OCI-LY3 (cell line): ENCODE data around the gene BACE1-AS.
"Not testable (repeated sequence)": the region's sequence is repeated elsewhere in the genome, so short reads cannot be mapped to it uniquely, and the experiment has no call there.

Experiments used
- H2AFZ ChIP-seq: fragments of 200-600, 300-600 bp; shearing (Covaris generic); 2 replicates; pipeline ENCODE4 v1.6.0; 2014; ENCODE audit warnings: antibody characterized with exemption, low read depth, low read length
- H3K27ac ChIP-seq: fragments of 200-600, 300-600 bp; sonication (generic); 2 replicates; pipeline ENCODE4 v1.5.1; 2014; ENCODE audit warnings: mild to moderate bottlenecking, low read length, moderate library complexity, mixed read lengths
- H3K27me3 ChIP-seq: fragments of 200-600, 300-600 bp; sonication (generic); 2 replicates; pipeline ENCODE4 v1.6.1; 2014; ENCODE audit warnings: low read depth, low read length, mixed read lengths
- H3K36me3 ChIP-seq: fragments of 200-600, 300-600 bp; sonication (generic); replicated peaks from 2 replicates; pipeline ENCODE3; 2014; ENCODE audit warnings: low read depth, low read length, mixed read lengths
- H3K4me1 ChIP-seq: fragments of 300-600, 200-600 bp; sonication (generic); 2 replicates; pipeline ENCODE4 v1.6.1; 2014; ENCODE audit warnings: low read length, mixed read lengths
- H3K4me2 ChIP-seq: fragments of 200-600, 300-600 bp; sonication (generic); 2 replicates; pipeline ENCODE4 v1.6.1; 2014; ENCODE audit warnings: low read length, mixed read lengths
- H3K4me3 ChIP-seq: fragments of 300-600, 200-600 bp; sonication (generic); 2 replicates; pipeline ENCODE4 v1.5.1; 2014; ENCODE audit warnings: antibody characterized with exemption, mild to moderate bottlenecking, low read length, moderate library complexity
- H3K79me2 ChIP-seq: fragments of 300-600, 200-600 bp; shearing (Covaris generic); 2 replicates; pipeline ENCODE4 v1.6.1; 2014; ENCODE audit warnings: mild to moderate bottlenecking, low read length, mixed read lengths
- H3K9ac ChIP-seq: fragments of 300-600, 200-600 bp; shearing (Covaris generic); 2 replicates; pipeline ENCODE4 v1.6.0; 2014; ENCODE audit warnings: mild to moderate bottlenecking, low read length, moderate library complexity
- H3K9me3 ChIP-seq: fragments of 200-600, 300-600 bp; shearing (Covaris generic); 2 replicates; pipeline ENCODE4 v1.6.1; 2014; ENCODE audit warnings: low read length, mixed read lengths; ENCODE audit not compliant: insufficient read depth
- H4K20me1 ChIP-seq: fragments of 200-600, 300-600 bp; sonication (generic); 2 replicates; pipeline ENCODE4 v1.6.1; 2016; ENCODE audit warnings: low read length, mixed read lengths; ENCODE audit not compliant: insufficient read depth
- EZH2phosphoT487 ChIP-seq: fragments of 200-600 bp; shearing (Covaris generic); IDR thresholded peaks from 2 replicates; pipeline ENCODE4 v1.6.1; 2018; ENCODE audit warnings: antibody characterized with exemption, mixed run types, low read depth
- TF ChIP-seq, protein P1 (sequence below): fragments of 200-600, 300-600 bp; sonication (generic); IDR thresholded peaks from 2 replicates; pipeline ENCODE4 v1.5.1; 2014; ENCODE audit warnings: antibody characterized with exemption, low read length, low read depth

The BACE1-AS gene

DNA sequence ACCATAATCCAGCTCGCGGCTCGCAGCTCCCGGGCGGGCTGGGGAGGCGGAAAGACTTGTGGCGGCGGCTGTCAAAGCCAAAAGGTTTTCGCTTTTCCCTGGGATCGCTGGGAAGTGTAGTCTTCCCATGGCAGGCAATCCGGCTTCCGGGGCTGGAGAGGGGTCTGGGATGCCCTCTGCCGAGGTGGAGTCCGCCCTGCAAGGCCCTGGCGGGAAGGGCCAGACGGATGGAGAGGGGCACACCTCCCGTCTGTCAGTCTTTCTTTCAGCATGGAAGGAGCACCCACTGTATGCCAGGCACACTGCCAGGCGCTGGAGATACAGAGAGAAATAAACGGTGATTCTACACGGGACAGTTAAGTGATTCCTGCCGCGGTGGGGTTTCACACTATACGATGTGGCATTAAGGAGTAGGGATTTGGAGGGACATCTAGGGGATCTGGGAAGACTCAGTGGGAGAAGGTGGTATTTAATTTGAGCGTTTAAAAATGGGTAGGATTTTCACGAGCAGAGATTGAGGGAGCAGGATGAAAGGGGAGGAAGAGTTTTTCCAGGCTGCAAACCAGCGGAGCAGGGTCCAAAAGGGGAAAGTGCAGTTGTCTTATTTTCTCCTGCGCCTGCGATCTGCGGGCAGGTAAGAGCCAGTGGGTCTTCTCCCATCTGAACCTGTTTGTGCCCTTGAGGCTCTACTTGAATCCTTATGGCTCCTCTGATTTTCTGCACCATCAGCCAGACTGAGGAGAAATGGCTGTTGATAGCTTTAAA is 25.2 kb downstream of the BACE1-AS start, which contains the start of gene BACE1:
BACE1 (minus strand) TSS at position 60 of the 765 bp plus-strand sequence. CDS start 461 bp downstream, outside the sequence.
- Histone ChIP-seq H3K4me1 (0 out of 2 replicates have a peak, but pooled peaks cover 7% of the 10 kb centered on the region), H3K36me3 (no peaks in the 10 kb centered on the region), H3K4me3 (peak within 1 kb of the TSS; percentile 74), H3K27ac (no peak within 1 kb of the TSS), H3K9me3 (no peaks in the 10 kb centered on the region), H3K79me2 (no peaks in the 10 kb centered on the region), H4K20me1 (no peaks in the 10 kb centered on the region), H3K9ac (peak within 1 kb of the TSS; percentile 48; the same call in 1 of the 2 replicates), H3K27me3 (peaks cover 16% of the 10 kb centered on the region), H2AFZ (0 out of 2 replicates have a peak within 1 kb of the TSS, but pooled peaks have one; percentile 30), H3K4me2 (peak within 1 kb of the TSS; percentile 67)
- no peak for TF ChIP-seq EZH2phosphoT487
- TF ChIP-seq, protein P1, sequence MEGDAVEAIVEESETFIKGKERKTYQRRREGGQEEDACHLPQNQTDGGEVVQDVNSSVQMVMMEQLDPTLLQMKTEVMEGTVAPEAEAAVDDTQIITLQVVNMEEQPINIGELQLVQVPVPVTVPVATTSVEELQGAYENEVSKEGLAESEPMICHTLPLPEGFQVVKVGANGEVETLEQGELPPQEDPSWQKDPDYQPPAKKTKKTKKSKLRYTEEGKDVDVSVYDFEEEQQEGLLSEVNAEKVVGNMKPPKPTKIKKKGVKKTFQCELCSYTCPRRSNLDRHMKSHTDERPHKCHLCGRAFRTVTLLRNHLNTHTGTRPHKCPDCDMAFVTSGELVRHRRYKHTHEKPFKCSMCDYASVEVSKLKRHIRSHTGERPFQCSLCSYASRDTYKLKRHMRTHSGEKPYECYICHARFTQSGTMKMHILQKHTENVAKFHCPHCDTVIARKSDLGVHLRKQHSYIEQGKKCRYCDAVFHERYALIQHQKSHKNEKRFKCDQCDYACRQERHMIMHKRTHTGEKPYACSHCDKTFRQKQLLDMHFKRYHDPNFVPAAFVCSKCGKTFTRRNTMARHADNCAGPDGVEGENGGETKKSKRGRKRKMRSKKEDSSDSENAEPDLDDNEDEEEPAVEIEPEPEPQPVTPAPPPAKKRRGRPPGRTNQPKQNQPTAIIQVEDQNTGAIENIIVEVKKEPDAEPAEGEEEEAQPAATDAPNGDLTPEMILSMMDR = no peak

DNA sequence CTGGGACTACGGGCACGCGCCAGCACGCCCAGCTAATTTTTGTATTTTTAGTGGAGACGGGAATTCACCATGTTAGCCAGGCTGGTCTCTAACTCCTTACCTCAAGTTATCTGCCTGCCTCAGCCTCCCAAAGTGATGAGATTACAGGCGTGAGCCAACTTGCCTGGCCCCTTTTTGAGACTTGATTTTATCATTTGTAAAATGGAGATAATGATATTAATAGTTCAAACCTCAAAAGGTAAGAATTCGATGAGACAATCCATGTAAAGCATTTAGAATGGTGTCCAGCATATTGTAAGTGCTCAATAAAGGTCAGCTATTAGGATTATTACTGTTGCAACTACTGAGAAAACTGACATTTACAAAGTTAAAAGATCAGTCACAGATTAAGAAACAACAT is 27.6 kb downstream of the BACE1-AS start:
- Histone ChIP-seq H3K79me2 (no peaks in the 10 kb centered on the region), H3K4me3 (no peak overlapping the region), H3K36me3 (no peaks in the 10 kb centered on the region), H3K27me3 (peaks cover 20% of the 10 kb centered on the region), H3K9ac (no peak overlapping the region), H3K9me3 (no peaks in the 10 kb centered on the region), H4K20me1 (no peaks in the 10 kb centered on the region), H2AFZ (no peak overlapping the region), H3K4me1 (0 out of 2 replicates have a peak, but pooled peaks cover 4% of the 10 kb centered on the region), H3K4me2 (no peak overlapping the region), H3K27ac (no peak overlapping the region)
- TF ChIP-seq, protein P1 = no peak
- no peak for TF ChIP-seq EZH2phosphoT487

DNA sequence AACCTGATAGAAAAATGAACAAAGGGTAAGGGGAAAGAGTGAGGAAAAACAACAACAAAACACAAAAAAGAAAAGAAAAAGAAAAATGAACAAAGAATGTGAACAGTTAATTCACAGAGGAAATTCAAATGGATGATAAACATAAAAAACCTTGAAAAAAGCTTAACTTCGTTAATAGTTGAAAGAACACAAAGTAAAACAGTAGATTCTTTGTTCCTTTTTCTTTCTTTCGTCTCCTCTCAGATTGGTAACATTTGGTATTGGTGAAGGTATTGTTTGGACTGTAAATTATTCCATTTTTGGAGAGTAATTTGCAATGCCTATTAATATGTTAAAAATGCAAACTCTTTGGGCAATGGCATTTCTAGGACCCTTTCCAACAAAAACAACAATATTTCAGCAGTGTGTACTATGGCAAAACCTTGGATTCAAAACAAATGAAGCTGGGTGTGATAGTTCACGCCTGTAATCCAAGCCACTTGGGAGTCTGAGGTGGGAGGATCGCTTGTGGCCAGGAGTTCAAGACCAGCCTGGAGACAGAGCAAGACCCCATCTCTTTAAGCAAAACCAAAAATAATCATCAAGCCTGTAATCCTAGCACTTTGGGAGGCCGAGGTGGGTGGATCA is 28.2 kb downstream of the BACE1-AS start:
- Histone ChIP-seq H3K27ac (no peak overlapping the region), H3K36me3 (no peaks in the 10 kb centered on the region), H3K4me2 (no peak overlapping the region), H3K79me2 (no peaks in the 10 kb centered on the region), H3K4me3 (no peak overlapping the region), H4K20me1 (no peaks in the 10 kb centered on the region), H3K9me3 (no peaks in the 10 kb centered on the region), H2AFZ (no peak overlapping the region), H3K4me1 (0 out of 2 replicates have a peak, but pooled peaks cover 4% of the 10 kb centered on the region), H3K9ac (no peak overlapping the region), H3K27me3 (peaks cover 20% of the 10 kb centered on the region)
- no peak for TF ChIP-seq EZH2phosphoT487
- TF ChIP-seq, protein P1 = no peak

DNA sequence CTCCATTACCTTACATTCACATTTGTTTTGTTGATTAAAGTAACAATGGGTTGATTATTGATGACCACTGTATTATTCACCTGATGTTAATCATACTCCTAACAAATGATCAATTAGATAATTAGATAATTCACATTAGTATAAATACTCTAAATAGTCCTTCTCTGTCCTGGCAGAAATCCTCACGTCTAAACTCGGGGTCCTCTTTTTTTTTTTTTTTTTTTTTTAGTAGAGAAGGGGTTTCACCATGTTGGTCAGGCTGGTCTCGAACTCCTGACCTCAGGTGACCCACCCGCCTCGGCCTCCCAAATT is 36.1 kb downstream of the BACE1-AS start:
- Histone ChIP-seq H3K9ac (peak overlapping the region; percentile 47), H3K4me1 (peaks cover 11% of the 10 kb centered on the region), H3K4me3 (peak overlapping the region; percentile 80), H3K4me2 (peak overlapping the region; percentile 50)
- H3K79me2 ChIP-seq, H3K9me3 ChIP-seq, H3K36me3 ChIP-seq, H2AFZ ChIP-seq, H3K27me3 ChIP-seq, H4K20me1 ChIP-seq, H3K27ac ChIP-seq: not testable (repeated sequence)
